Stimulated activated memory B cell treated with anti-CD40 and anti-IgM and Interleukin-4, amounts not matched to agents 10 μg/mL and 1 μg/mL and 100 μg/mL, for 72 hours (primary cell): ENCODE data around the gene ZBTB14.

Source experiments
- ATAC-seq: fragments of 150-1000 bp; cut with Tn5 transposase; 2 replicates; pipeline ENCODE4 v1.10.0; 2021
- H3K27ac Mint-ChIP-seq: one replicate; pipeline ENCODE4 v1.8.0; 2022; ENCODE audit warnings: mild to moderate bottlenecking, mixed read lengths
- H3K27me3 Mint-ChIP-seq: one replicate; pipeline ENCODE4 v1.8.0; 2022; ENCODE audit warnings: mixed read lengths
- H3K36me3 Mint-ChIP-seq: one replicate; pipeline ENCODE4 v1.8.0; 2022; ENCODE audit warnings: mixed read lengths
- H3K4me1 Mint-ChIP-seq: one replicate; pipeline ENCODE4 v1.8.0; 2022; ENCODE audit warnings: mixed read lengths
- H3K4me3 Mint-ChIP-seq: one replicate; pipeline ENCODE4 v1.8.0; 2022; ENCODE audit warnings: mild to moderate bottlenecking, moderate library complexity, mixed read lengths
- H3K9me3 Mint-ChIP-seq: one replicate; pipeline ENCODE4 v1.8.0; 2022; ENCODE audit warnings: mixed read lengths

ZBTB14 gene

GRCh38 chr18:5298156-5298852 lies 2.8 kb upstream of the ZBTB14 start:
- no peaks in the 10 kb centered on the region for H3K9me3 Mint-ChIP-seq
- H3K27me3 Mint-ChIP-seq: peaks cover 18% of the 10 kb centered on the region
- H3K27ac Mint-ChIP-seq: no peak overlapping the region
- no peaks in the 10 kb centered on the region for H3K36me3 Mint-ChIP-seq
- H3K4me3 Mint-ChIP-seq: no peak overlapping the region
- peaks cover 15% of the 10 kb centered on the region for H3K4me1 Mint-ChIP-seq
- ATAC-seq: no peak

- Mint-ChIP-seq H3K36me3 (no peaks in the 10 kb centered on the region), H3K27ac (peak overlapping the region; percentile 96), H3K4me3 (no peak overlapping the region), H3K4me1 (peaks cover 15% of the 10 kb centered on the region), H3K27me3 (peaks cover 15% of the 10 kb centered on the region), H3K9me3 (no peaks in the 10 kb centered on the region)
- no peak for ATAC-seq
These were observed 2.1 kb upstream of the ZBTB14 start for GRCh38 chr18:5297597-5297996.

- peak; percentile 1 for ATAC-seq
- peaks cover 15% of the 10 kb centered on the region for H3K4me1 Mint-ChIP-seq
These were observed 1.3 kb upstream of the ZBTB14 start for GRCh38 chr18:5296706-5297320.

GRCh38 chr18:5295981-5296705 lies 617 bp upstream of the ZBTB14 start:
- Mint-ChIP-seq H3K4me3 (peak overlapping the region; percentile 96), H3K27me3 (peaks cover under 1% of the 10 kb centered on the region), H3K4me1 (peaks cover 15% of the 10 kb centered on the region), H3K36me3 (peaks cover 9% of the 10 kb centered on the region), H3K27ac (peak overlapping the region; percentile 96), H3K9me3 (no peaks in the 10 kb centered on the region)
- ATAC-seq: peak; percentile 84

More at GRCh38 chr18:5296706-5297320, 1.3 kb upstream of the ZBTB14 start:
- Mint-ChIP-seq H3K9me3 (no peaks in the 10 kb centered on the region), H3K4me3 (peak overlapping the region; percentile 96), H3K27me3 (peaks cover 7% of the 10 kb centered on the region), H3K36me3 (peaks cover 2% of the 10 kb centered on the region), H3K27ac (peak overlapping the region; percentile 96)

- H3K9me3 Mint-ChIP-seq: no peaks in the 10 kb centered on the region
- H3K4me3 Mint-ChIP-seq: peak overlapping the region; percentile 93
- peak; percentile 7 for ATAC-seq
- H3K27ac Mint-ChIP-seq: peak overlapping the region; percentile 96
- H3K27me3 Mint-ChIP-seq: no peaks in the 10 kb centered on the region
- H3K36me3 Mint-ChIP-seq: peaks cover 16% of the 10 kb centered on the region
- peaks cover 15% of the 10 kb centered on the region for H3K4me1 Mint-ChIP-seq
These were observed 882 bp downstream of the ZBTB14 start for GRCh38 chr18:5294457-5295230.

- Mint-ChIP-seq H3K27me3 (no peaks in the 10 kb centered on the region), H3K9me3 (no peaks in the 10 kb centered on the region), H3K4me1 (peaks cover 15% of the 10 kb centered on the region), H3K36me3 (peaks cover 16% of the 10 kb centered on the region), H3K27ac (peak overlapping the region; percentile 96), H3K4me3 (peak overlapping the region; percentile 93)
- no peak for ATAC-seq
These were observed 1.4 kb downstream of the ZBTB14 start for GRCh38 chr18:5294113-5294456.

- H3K9me3 Mint-ChIP-seq: no peaks in the 10 kb centered on the region
- peak; percentile 66 for ATAC-seq
- peaks cover 16% of the 10 kb centered on the region for H3K36me3 Mint-ChIP-seq
- H3K4me1 Mint-ChIP-seq: peaks cover 13% of the 10 kb centered on the region
- H3K27me3 Mint-ChIP-seq: no peaks in the 10 kb centered on the region
- no peak overlapping the region for H3K4me3 Mint-ChIP-seq
- H3K27ac Mint-ChIP-seq: no peak overlapping the region
These were observed 7.0 kb downstream of the ZBTB14 start for GRCh38 chr18:5288517-5288935.

GRCh38 chr18:5287854-5288253 lies 7.7 kb downstream of the ZBTB14 start:
- ATAC-seq: no peak
- Mint-ChIP-seq H3K36me3 (peaks cover 16% of the 10 kb centered on the region), H3K4me3 (no peak overlapping the region), H3K27me3 (no peaks in the 10 kb centered on the region), H3K27ac (no peak overlapping the region), H3K9me3 (no peaks in the 10 kb centered on the region), H3K4me1 (peaks cover 13% of the 10 kb centered on the region)

- H3K4me3 Mint-ChIP-seq: no peak overlapping the region
- H3K27me3 Mint-ChIP-seq: no peaks in the 10 kb centered on the region
- H3K4me1 Mint-ChIP-seq: peaks cover 13% of the 10 kb centered on the region
- no peaks in the 10 kb centered on the region for H3K9me3 Mint-ChIP-seq
- H3K36me3 Mint-ChIP-seq: peaks cover 11% of the 10 kb centered on the region
- no peak for ATAC-seq
- H3K27ac Mint-ChIP-seq: no peak overlapping the region
These were observed 9.0 kb downstream of the ZBTB14 start for GRCh38 chr18:5286525-5286924.

GRCh38 chr18:5285326-5285725 lies 10.2 kb downstream of the ZBTB14 start:
- H3K9me3 Mint-ChIP-seq: peaks cover 4% of the 10 kb centered on the region
- H3K27ac Mint-ChIP-seq: no peak overlapping the region
- peaks cover 4% of the 10 kb centered on the region for H3K36me3 Mint-ChIP-seq
- H3K27me3 Mint-ChIP-seq: no peaks in the 10 kb centered on the region
- peaks cover 13% of the 10 kb centered on the region for H3K4me1 Mint-ChIP-seq
- ATAC-seq: no peak
- no peak overlapping the region for H3K4me3 Mint-ChIP-seq

- Mint-ChIP-seq H3K9me3 (peaks cover 4% of the 10 kb centered on the region), H3K4me1 (peaks cover 13% of the 10 kb centered on the region), H3K36me3 (peaks cover 4% of the 10 kb centered on the region), H3K27ac (no peak overlapping the region), H3K4me3 (no peak overlapping the region), H3K27me3 (no peaks in the 10 kb centered on the region)
- ATAC-seq: no peak
These were observed 10.7 kb downstream of the ZBTB14 start for GRCh38 chr18:5284808-5285207.

- Mint-ChIP-seq H3K36me3 (peaks cover 4% of the 10 kb centered on the region), H3K4me1 (peaks cover 2% of the 10 kb centered on the region), H3K9me3 (peaks cover 4% of the 10 kb centered on the region), H3K27ac (no peak overlapping the region), H3K4me3 (no peak overlapping the region), H3K27me3 (no peaks in the 10 kb centered on the region)
- no peak for ATAC-seq
These were observed 12.8 kb downstream of the ZBTB14 start for GRCh38 chr18:5282770-5283169.

- H3K27ac Mint-ChIP-seq: no peak overlapping the region
- no peak for ATAC-seq
- peaks cover 10% of the 10 kb centered on the region for H3K27me3 Mint-ChIP-seq
These were observed 18.6 kb downstream of the ZBTB14 start for GRCh38 chr18:5276947-5277346.

GRCh38 chr18:5275872-5276271 lies 19.7 kb downstream of the ZBTB14 start:
- Mint-ChIP-seq H3K9me3 (peaks cover 8% of the 10 kb centered on the region), H3K4me3 (no peak overlapping the region), H3K4me1 (no peaks in the 10 kb centered on the region), H3K36me3 (peaks cover 9% of the 10 kb centered on the region), H3K27ac (no peak overlapping the region), H3K27me3 (peaks cover 10% of the 10 kb centered on the region)
- ATAC-seq: no peak

More at GRCh38 chr18:5276947-5277346, 18.6 kb downstream of the ZBTB14 start:
- Mint-ChIP-seq H3K4me3 (no peak overlapping the region), H3K36me3 (peaks cover 7% of the 10 kb centered on the region), H3K9me3 (peaks cover 6% of the 10 kb centered on the region), H3K4me1 (no peaks in the 10 kb centered on the region)

- Mint-ChIP-seq H3K27ac (no peak overlapping the region), H3K4me3 (no peak overlapping the region), H3K4me1 (no peaks in the 10 kb centered on the region), H3K9me3 (peaks cover 33% of the 10 kb centered on the region), H3K36me3 (peaks cover 13% of the 10 kb centered on the region), H3K27me3 (peaks cover 36% of the 10 kb centered on the region)
- ATAC-seq: no peak
These were observed 26.7 kb downstream of the ZBTB14 start for GRCh38 chr18:5268874-5269273.
